ENCODE results near the gene SRGAP3. TPM values are rescaled to one million over a fixed set of nuclear protein-coding genes. Genes with fewer than 3 reads are reported as not detected.

Gene SRGAP3
- total RNA-seq, 1 donor from 2014 or later: 21.4 TPM

DNA sequence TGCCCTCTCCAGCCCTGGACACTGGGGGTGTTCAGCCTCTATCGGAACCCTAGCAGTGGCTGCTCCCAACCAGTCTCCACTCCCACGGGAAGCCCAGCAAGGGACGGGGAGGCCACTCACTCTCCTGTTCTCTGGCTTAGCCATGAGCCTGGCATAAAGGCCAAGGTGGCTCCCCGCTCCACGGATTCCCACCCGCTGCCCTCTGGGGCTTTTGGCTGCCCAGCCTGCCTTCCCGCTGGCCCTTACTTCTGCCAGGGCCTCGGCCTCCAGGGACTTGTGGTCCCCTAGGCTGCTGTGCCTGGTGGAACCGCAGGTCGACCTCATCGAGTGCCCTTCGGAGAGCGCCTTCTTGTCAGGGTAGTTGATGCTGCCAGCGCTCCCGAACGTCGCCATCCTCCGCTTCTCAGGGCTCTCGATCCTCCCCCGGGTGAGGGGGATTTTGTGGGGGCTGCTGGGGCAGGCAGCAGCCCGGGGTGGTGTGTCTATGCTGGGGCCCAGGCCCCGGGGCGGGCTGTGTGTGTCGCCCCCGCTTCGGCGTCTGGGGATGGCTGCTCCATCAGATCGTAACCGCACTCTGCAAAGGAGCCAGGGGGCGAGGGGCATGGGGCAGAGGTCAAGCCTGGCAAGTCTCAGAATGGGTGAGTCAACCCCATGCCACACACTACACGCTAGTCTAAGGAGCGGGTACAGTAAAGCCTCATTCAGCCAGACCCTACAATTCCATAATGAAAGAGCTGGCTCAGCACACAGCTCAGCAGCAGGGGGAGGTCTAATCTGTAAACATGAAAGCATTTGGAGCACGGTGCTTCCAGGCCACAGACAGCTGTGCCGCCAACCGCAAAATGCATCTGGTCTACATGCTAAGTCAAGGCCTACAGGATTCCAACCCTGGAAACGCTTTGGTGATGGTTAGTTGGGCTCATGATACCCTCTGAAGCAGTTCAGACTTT lies 258.9 kb downstream of the SRGAP3 start:
- H3K27me3 Mint-ChIP-seq: no peaks in the 10 kb centered on the region
- no peaks in the 10 kb centered on the region for H3K9me3 Mint-ChIP-seq (ENCODE audit: low read depth)
- no peak for DNase-seq (ENCODE audit: low spot score, unreplicated experiment)

DNA sequence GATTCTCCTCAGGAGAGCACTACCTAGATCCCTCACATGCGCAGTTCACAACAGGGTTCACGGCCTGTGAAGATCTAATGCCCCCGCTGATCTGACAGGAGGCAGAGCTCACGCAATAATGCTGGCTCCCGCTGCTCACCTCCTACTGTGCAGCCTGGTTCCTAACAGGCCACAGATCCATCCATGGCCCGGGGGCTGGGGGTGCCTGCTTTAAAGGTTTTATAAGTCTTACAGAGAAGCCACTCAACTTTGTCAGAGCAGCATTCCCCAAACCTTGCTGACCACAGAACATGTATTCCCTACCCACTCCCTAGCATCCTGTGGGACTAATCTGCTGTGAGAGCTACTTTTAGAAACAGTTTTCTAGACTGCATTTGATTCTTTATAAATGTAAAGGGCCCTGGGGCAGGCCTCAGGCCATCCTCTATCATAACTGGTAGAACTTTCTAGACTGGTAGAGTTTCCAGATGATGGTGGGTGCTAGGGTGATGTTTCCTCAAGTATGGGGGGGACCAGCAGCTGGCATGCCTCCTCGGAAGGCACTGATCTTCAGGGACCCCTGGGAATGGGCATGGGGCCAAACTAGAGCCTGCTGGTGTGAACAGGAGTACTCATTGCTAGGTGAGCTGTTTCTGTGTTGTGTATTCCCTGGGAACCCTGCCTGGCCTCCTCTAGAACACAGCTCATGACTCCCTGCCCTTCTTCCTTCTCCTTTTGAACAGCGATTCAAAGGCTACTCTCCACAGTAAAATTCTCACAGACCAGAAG lies 260.5 kb downstream of the SRGAP3 start:
- Mint-ChIP-seq H3K4me1 (ENCODE audit: low read depth) (no peaks in the 10 kb centered on the region), H3K4me3 (ENCODE audit: low read depth) (no peak overlapping the region), H3K27me3 (no peaks in the 10 kb centered on the region), H3K27ac (no peak overlapping the region), H3K36me3 (ENCODE audit: insufficient read depth) (peaks cover 2% of the 10 kb centered on the region), H3K9me3 (ENCODE audit: low read depth) (no peaks in the 10 kb centered on the region)
- no peak for DNase-seq (ENCODE audit: low spot score, unreplicated experiment)
- TF ChIP-seq, protein P1, sequence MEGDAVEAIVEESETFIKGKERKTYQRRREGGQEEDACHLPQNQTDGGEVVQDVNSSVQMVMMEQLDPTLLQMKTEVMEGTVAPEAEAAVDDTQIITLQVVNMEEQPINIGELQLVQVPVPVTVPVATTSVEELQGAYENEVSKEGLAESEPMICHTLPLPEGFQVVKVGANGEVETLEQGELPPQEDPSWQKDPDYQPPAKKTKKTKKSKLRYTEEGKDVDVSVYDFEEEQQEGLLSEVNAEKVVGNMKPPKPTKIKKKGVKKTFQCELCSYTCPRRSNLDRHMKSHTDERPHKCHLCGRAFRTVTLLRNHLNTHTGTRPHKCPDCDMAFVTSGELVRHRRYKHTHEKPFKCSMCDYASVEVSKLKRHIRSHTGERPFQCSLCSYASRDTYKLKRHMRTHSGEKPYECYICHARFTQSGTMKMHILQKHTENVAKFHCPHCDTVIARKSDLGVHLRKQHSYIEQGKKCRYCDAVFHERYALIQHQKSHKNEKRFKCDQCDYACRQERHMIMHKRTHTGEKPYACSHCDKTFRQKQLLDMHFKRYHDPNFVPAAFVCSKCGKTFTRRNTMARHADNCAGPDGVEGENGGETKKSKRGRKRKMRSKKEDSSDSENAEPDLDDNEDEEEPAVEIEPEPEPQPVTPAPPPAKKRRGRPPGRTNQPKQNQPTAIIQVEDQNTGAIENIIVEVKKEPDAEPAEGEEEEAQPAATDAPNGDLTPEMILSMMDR (IDR thresholded peaks at IDR 0.05; ENCODE audit: unreplicated experiment): no peak

More for the DNA sequence above, 258.9 kb downstream of the SRGAP3 start:
- peaks cover 2% of the 10 kb centered on the region for H3K36me3 Mint-ChIP-seq (ENCODE audit: insufficient read depth)
- TF ChIP-seq, protein P1 (IDR thresholded peaks at IDR 0.05; ENCODE audit: unreplicated experiment): no peak
- H3K27ac Mint-ChIP-seq: no peak overlapping the region
- no peaks in the 10 kb centered on the region for H3K4me1 Mint-ChIP-seq (ENCODE audit: low read depth)
- H3K4me3 Mint-ChIP-seq (ENCODE audit: low read depth): no peak overlapping the region

DNA sequence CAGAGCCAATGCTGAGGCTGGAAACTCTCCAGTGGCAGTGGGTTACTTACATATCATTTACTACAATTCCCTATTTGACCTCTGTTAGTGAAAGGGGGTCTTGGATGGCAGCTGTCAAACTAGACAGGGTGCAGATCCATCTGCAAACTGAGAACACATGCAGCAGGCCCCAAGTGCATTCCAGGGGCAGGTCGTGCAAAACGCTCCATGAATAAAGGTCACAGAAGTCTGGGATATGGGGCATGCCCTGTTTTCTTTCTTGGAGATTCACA lies 261.1 kb downstream of the SRGAP3 start:
- Mint-ChIP-seq H3K9me3 (ENCODE audit: low read depth) (no peaks in the 10 kb centered on the region), H3K27ac (no peak overlapping the region), H3K4me1 (ENCODE audit: low read depth) (peaks cover 5% of the 10 kb centered on the region), H3K27me3 (no peaks in the 10 kb centered on the region), H3K4me3 (ENCODE audit: low read depth) (no peak overlapping the region), H3K36me3 (ENCODE audit: insufficient read depth) (peaks cover 2% of the 10 kb centered on the region)
- DNase-seq (ENCODE audit: low spot score, unreplicated experiment): no peak
- TF ChIP-seq, protein P1 (IDR thresholded peaks at IDR 0.05; ENCODE audit: unreplicated experiment): no peak

DNA sequence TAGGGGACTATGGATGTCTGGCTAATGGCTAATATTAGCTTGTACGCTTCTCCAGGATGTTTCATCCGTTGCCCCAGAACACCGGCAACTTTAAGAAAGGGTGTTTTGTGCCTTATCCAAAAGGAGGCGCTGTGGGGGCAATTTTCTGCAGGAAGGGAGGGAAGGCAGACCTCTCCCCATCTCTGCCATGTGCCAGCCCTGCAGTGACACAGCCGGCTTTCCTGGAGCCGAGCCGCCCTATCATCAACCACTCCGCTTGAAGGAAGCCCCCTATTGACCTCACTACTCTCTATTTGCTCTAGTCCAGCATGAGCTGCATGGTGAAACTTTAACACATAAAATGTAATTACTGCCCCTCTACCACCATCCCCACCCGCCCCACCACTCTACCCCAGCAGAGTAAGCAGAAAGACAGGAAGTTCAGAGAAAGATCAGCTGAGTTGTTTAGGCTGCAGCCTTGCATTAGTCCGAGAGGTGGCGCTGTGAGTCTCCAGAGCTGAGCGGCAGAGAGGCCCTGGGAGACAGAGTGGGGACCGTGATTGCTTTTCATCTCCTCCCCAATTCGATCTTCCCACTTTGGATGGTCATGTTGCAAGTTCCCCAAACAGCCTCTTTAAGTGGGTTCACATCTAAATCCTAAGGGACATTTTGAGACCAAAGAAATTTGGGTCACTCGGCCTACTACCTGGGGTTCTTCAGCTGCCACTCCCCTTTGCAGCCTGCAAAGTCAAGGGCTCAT lies 261.6 kb downstream of the SRGAP3 start:
- Mint-ChIP-seq H3K27ac (no peak overlapping the region), H3K4me1 (ENCODE audit: low read depth) (peaks cover 6% of the 10 kb centered on the region), H3K27me3 (no peaks in the 10 kb centered on the region), H3K9me3 (ENCODE audit: low read depth) (no peaks in the 10 kb centered on the region), H3K4me3 (ENCODE audit: low read depth) (peak overlapping the region; percentile 54), H3K36me3 (ENCODE audit: insufficient read depth) (peaks cover 2% of the 10 kb centered on the region)
- DNase-seq (ENCODE audit: low spot score, unreplicated experiment): peak; percentile 61
- TF ChIP-seq, protein P1 (IDR thresholded peaks at IDR 0.05; ENCODE audit: unreplicated experiment): peak; percentile 81

DNA sequence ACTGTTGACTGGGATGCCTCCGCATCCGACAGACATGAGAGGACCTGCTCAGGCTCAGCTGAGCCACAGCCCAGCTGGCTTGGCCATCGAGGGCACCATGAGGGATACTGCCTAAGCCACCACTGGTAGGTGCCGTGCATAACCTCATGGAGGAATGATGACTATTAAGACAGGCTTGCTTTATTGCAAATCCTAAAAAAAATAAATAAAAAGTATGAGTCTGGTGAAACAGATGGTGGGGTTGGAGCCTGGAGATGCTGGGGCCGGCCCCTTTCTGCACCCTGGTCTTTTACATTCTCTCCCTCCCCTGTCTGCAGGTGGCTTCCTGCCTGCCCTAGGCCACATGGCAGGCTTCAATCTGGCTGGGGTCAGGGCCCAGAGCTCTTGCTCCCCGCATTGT lies 262.2 kb downstream of the SRGAP3 start:
- TF ChIP-seq, protein P1 (IDR thresholded peaks at IDR 0.05; ENCODE audit: unreplicated experiment): no peak
- peaks cover 9% of the 10 kb centered on the region for H3K4me1 Mint-ChIP-seq (ENCODE audit: low read depth)
- DNase-seq (ENCODE audit: low spot score, unreplicated experiment): no peak

More for the DNA sequence above, 262.2 kb downstream of the SRGAP3 start:
- H3K4me3 Mint-ChIP-seq (ENCODE audit: low read depth): no peak overlapping the region
- H3K27ac Mint-ChIP-seq: no peak overlapping the region
- peaks cover 2% of the 10 kb centered on the region for H3K36me3 Mint-ChIP-seq (ENCODE audit: insufficient read depth)
- H3K27me3 Mint-ChIP-seq: peaks cover 2% of the 10 kb centered on the region
- no peaks in the 10 kb centered on the region for H3K9me3 Mint-ChIP-seq (ENCODE audit: low read depth)
